ENCODE results near the gene ELMO1.

ELMO1 gene

GRCh38 chr7:37430640-37431039 is 18.0 kb downstream of the ELMO1 start:
- DNase-seq (ENCODE audit: low spot score), result no peak

GRCh38 chr7:37430171-37430570 is 18.5 kb downstream of the ELMO1 start:
- DNase-seq (ENCODE audit: low spot score), result no peak

- no peak for DNase-seq (ENCODE audit: low spot score)
These were observed 19.3 kb downstream of the ELMO1 start for GRCh38 chr7:37429435-37429791.

GRCh38 chr7:37428681-37429434 is 19.8 kb downstream of the ELMO1 start:
- no peak for DNase-seq (ENCODE audit: low spot score)

- no peak for DNase-seq (ENCODE audit: low spot score)
These were observed 21.3 kb downstream of the ELMO1 start for GRCh38 chr7:37427276-37427940.

- DNase-seq (ENCODE audit: low spot score), result no peak
These were observed 23.2 kb downstream of the ELMO1 start for GRCh38 chr7:37425498-37425897.

GRCh38 chr7:37424995-37425394 is 23.7 kb downstream of the ELMO1 start:
- no peak for DNase-seq (ENCODE audit: low spot score)

- no peak for DNase-seq (ENCODE audit: low spot score)
These were observed 24.1 kb downstream of the ELMO1 start for GRCh38 chr7:37424521-37424920.

- DNase-seq (ENCODE audit: low spot score), result no peak
These were observed 26.7 kb downstream of the ELMO1 start for GRCh38 chr7:37421861-37422500.

GRCh38 chr7:37420946-37421695 is 27.5 kb downstream of the ELMO1 start:
- no peak for DNase-seq (ENCODE audit: low spot score)

GRCh38 chr7:37419496-37419895 is 29.2 kb downstream of the ELMO1 start:
- DNase-seq (ENCODE audit: low spot score), result no peak

GRCh38 chr7:37418381-37418780 is 30.3 kb downstream of the ELMO1 start:
- DNase-seq (ENCODE audit: low spot score), result no peak

- no peak for DNase-seq (ENCODE audit: low spot score)
These were observed 31.6 kb downstream of the ELMO1 start for GRCh38 chr7:37417107-37417474.

- no peak for DNase-seq (ENCODE audit: low spot score)
These were observed 32.1 kb downstream of the ELMO1 start for GRCh38 chr7:37416378-37417106.

GRCh38 chr7:37415629-37416028 is 33.0 kb downstream of the ELMO1 start:
- DNase-seq (ENCODE audit: low spot score), result no peak

- DNase-seq (ENCODE audit: low spot score), result no peak
These were observed 34.2 kb downstream of the ELMO1 start for GRCh38 chr7:37414352-37414983.

- no peak for DNase-seq (ENCODE audit: low spot score)
These were observed 37.1 kb downstream of the ELMO1 start for GRCh38 chr7:37411444-37412034.

- no peak for DNase-seq (ENCODE audit: low spot score)
These were observed 38.1 kb downstream of the ELMO1 start for GRCh38 chr7:37410305-37411229.

GRCh38 chr7:37409461-37409860 is 39.2 kb downstream of the ELMO1 start:
- DNase-seq (ENCODE audit: low spot score), result no peak

Data from RKO (cell line).